ENCODE data around the gene FZD4.
"Not testable (repeated sequence)": the region's sequence is repeated elsewhere in the genome, so short reads cannot be mapped to it uniquely, and the experiment has no call there.

Gene FZD4

GRCh38 chr11:86955361-86956120 is at the start of gene FZD4:
TSS of gene FZD4 (minus strand) at chr11:86955395. CDS start at chr11:86955085, 310 bp downstream.
- peak; percentile 97 for DNase-seq

GRCh38 chr11:87004281-87004680 is 49.1 kb upstream of the FZD4 start:
- DNase-seq, result peak; percentile 43

GRCh38 chr11:87002918-87003317 is 47.7 kb upstream of the FZD4 start:
- DNase-seq, result no peak

GRCh38 chr11:86999859-87000753 is 44.9 kb upstream of the FZD4 start:
- peak; percentile 76 for DNase-seq

GRCh38 chr11:86999388-86999787 is 44.2 kb upstream of the FZD4 start:
- DNase-seq, result no peak

GRCh38 chr11:86996953-86997570 is 41.9 kb upstream of the FZD4 start:
- no peak for DNase-seq

- DNase-seq, result no peak
These were observed 37.8 kb upstream of the FZD4 start for GRCh38 chr11:86993031-86993430.

- DNase-seq, result not testable (repeated sequence)
These were observed 37.1 kb upstream of the FZD4 start for GRCh38 chr11:86992340-86992739.

GRCh38 chr11:86991341-86991740 is 36.1 kb upstream of the FZD4 start:
- DNase-seq, result no peak

- no peak for DNase-seq
These were observed 35.3 kb upstream of the FZD4 start for GRCh38 chr11:86990515-86990914.

GRCh38 chr11:86990031-86990430 is 34.8 kb upstream of the FZD4 start:
- no peak for DNase-seq

GRCh38 chr11:86988351-86988881 is 33.2 kb upstream of the FZD4 start:
- peak; percentile 59 for DNase-seq

GRCh38 chr11:86987679-86988078 is 32.5 kb upstream of the FZD4 start:
- DNase-seq, result no peak

GRCh38 chr11:86984701-86985100 is 29.5 kb upstream of the FZD4 start:
- DNase-seq, result no peak

GRCh38 chr11:86983021-86983488 is 27.9 kb upstream of the FZD4 start:
- DNase-seq, result no peak

- DNase-seq, result no peak
These were observed 26.8 kb upstream of the FZD4 start for GRCh38 chr11:86981777-86982540.

GRCh38 chr11:86980086-86980796 is 25.0 kb upstream of the FZD4 start:
- DNase-seq, result no peak

GRCh38 chr11:86978756-86979608 is 23.8 kb upstream of the FZD4 start:
- DNase-seq, result peak; percentile 79

GRCh38 chr11:86978247-86978646 is 23.1 kb upstream of the FZD4 start:
- DNase-seq, result no peak

GRCh38 chr11:86977441-86978050 is 22.4 kb upstream of the FZD4 start:
- DNase-seq, result no peak

Data from DMS53 (cell line).